ENCODE measurements around the gene KLF1. TPM values are rescaled to one million over a fixed set of nuclear protein-coding genes. Genes with fewer than 3 reads are reported as not detected.
A peak's percentile ranks its signal among the peaks of the same experiment; 100 is the strongest.

The KLF1 gene
- total and polyA plus RNA-seq, 2 of the 13 experiments (the other 11 are each of a cell fraction or from before 2014, with no cell fraction given) = not detected

DNA sequence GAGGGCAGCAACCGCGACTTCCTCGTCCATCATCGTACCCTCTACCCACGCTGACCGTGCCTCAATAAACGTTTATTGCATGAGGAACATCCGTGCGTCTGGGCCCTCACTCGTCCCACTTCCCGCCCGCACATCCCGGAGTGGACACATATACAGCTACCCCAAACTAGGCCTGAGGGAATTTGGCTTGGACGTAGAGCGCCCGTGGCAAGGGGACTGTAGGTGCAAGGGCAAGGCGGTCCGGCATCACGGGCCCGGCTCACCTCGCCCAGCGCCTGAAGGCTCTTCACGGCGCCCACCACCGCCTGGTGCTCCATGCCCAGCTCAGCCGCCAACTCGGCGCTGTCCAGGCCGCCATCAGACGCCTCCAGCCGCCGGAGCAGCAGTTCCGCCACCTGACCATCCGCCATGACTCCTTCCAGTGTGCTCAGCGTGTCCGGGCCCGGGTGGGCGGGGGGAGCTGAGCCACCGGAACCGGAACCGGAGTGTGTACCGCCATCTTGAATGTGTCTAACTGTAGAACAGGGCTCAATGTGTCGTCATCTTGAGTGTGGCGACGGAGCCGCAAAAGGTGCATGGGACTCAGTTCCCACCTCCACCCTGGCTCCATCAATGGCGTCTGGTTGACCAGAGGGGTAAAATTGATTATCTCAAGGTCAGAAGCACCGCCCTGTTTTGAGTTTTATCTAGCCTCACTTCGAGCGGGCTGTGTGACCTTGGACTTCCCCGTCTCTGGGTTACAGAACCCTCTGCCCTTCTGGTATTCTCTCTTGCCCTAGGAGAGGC, 46.5 kb upstream of the KLF1 start, which contains the start of gene FARSA (continued):
- TF ChIP-seq FOXA1 (IDR thresholded peaks at IDR 0.05) (no peak), FOXA1 (CRISPR knock-in tag; IDR thresholded peaks at IDR 0.05) (no peak), STAG1 (CRISPR knock-in tag; IDR thresholded peaks at IDR 0.05) (no peak), ARID2 (CRISPR knock-in tag; IDR thresholded peaks at IDR 0.05; ENCODE audit: borderline replicate concordance) (peak; percentile 91; the same call in 1 of the 2 replicates), KLF9 (CRISPR knock-in tag; IDR thresholded peaks at IDR 0.05; ENCODE audit: low read depth) (0 out of 2 replicates have a peak, but pooled peaks have one; percentile 34), NPAS2 (CRISPR knock-in tag; IDR thresholded peaks at IDR 0.05; ENCODE audit: borderline replicate concordance) (no peak), MIER3 (CRISPR knock-in tag; IDR thresholded peaks at IDR 0.05; ENCODE audit: borderline replicate concordance) (peak; percentile 22; the same call in 1 of the 2 replicates), ZBTB1 (CRISPR knock-in tag; IDR thresholded peaks at IDR 0.05; ENCODE audit: borderline replicate concordance) (no peak; the same call in 1 of the 2 replicates), PAX8 (CRISPR knock-in tag; IDR thresholded peaks at IDR 0.05; ENCODE audit: borderline replicate concordance) (peak; percentile 58; the same call in 1 of the 2 replicates), GATA4 (IDR thresholded peaks at IDR 0.05; ENCODE audit: borderline replicate concordance, low read depth) (peak; percentile 58; the same call in 1 of the 2 replicates), SMAD3 (CRISPR knock-in tag; IDR thresholded peaks at IDR 0.05) (peak; percentile 49; the same call in 1 of the 2 replicates), ERF (CRISPR knock-in tag; IDR thresholded peaks at IDR 0.05) (peak; percentile 54; the same call in 1 of the 2 replicates), XBP1 (CRISPR knock-in tag; IDR thresholded peaks at IDR 0.05) (no peak), ZSCAN9 (CRISPR knock-in tag; IDR thresholded peaks at IDR 0.05; ENCODE audit: borderline replicate concordance) (no peak; the same call in 1 of the 2 replicates), RXRB (CRISPR knock-in tag; IDR thresholded peaks at IDR 0.05; ENCODE audit: borderline replicate concordance) (peak; percentile 73), HNRNPH1 (optimal IDR thresholded peaks at IDR 0.05; ENCODE audit: low read depth, low read length) (no peak), ZFP82 (CRISPR knock-in tag; IDR thresholded peaks at IDR 0.05; ENCODE audit: borderline replicate concordance) (no peak), ZNF292 (CRISPR knock-in tag; IDR thresholded peaks at IDR 0.05; ENCODE audit: borderline replicate concordance, low read depth) (no peak), ATAD3A (CRISPR knock-in tag; IDR thresholded peaks at IDR 0.05) (no peak), ZNF557 (CRISPR knock-in tag; IDR thresholded peaks at IDR 0.05) (0 out of 2 replicates have a peak, but pooled peaks have one; percentile 74), MEF2D (CRISPR knock-in tag; IDR thresholded peaks at IDR 0.05) (peak; percentile 70; the same call in 1 of the 2 replicates), TARDBP (CRISPR knock-in tag; IDR thresholded peaks at IDR 0.05) (peak; percentile 91), ZNF350 (CRISPR knock-in tag; IDR thresholded peaks at IDR 0.05; ENCODE audit: borderline replicate concordance, low read depth) (peak; percentile 78; the same call in 1 of the 2 replicates), ZNF567 (CRISPR knock-in tag; IDR thresholded peaks at IDR 0.05; ENCODE audit: borderline replicate concordance) (no peak; the same call in 1 of the 2 replicates), ARNT (IDR thresholded peaks at IDR 0.05) (no peak), MBD4 (IDR thresholded peaks at IDR 0.05; ENCODE audit: borderline replicate concordance, low read length) (no peak), ZNF713 (CRISPR knock-in tag; IDR thresholded peaks at IDR 0.05) (peak; percentile 69; the same call in 1 of the 2 replicates), HOXD1 (CRISPR knock-in tag; IDR thresholded peaks at IDR 0.05) (no peak), ZBTB7B (CRISPR knock-in tag; IDR thresholded peaks at IDR 0.05) (no peak)
- TF ChIP-seq, protein P1, sequence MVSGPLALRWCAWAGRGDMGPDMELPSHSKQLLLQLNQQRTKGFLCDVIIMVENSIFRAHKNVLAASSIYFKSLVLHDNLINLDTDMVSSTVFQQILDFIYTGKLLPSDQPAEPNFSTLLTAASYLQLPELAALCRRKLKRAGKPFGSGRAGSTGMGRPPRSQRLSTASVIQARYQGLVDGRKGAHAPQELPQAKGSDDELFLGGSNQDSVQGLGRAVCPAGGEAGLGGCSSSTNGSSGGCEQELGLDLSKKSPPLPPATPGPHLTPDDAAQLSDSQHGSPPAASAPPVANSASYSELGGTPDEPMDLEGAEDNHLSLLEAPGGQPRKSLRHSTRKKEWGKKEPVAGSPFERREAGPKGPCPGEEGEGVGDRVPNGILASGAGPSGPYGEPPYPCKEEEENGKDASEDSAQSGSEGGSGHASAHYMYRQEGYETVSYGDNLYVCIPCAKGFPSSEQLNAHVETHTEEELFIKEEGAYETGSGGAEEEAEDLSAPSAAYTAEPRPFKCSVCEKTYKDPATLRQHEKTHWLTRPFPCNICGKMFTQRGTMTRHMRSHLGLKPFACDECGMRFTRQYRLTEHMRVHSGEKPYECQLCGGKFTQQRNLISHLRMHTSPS (CRISPR knock-in tag; IDR thresholded peaks at IDR 0.05; ENCODE audit: low read depth) = no peak
- TF ChIP-seq, protein P2, sequence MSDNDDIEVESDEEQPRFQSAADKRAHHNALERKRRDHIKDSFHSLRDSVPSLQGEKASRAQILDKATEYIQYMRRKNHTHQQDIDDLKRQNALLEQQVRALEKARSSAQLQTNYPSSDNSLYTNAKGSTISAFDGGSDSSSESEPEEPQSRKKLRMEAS (IDR thresholded peaks at IDR 0.05) = peak; percentile 80
